ENCODE data around the gene TNFSF10. TPM values are rescaled to one million over a fixed set of nuclear protein-coding genes. Genes with fewer than 3 reads are reported as not detected.

The TNFSF10 gene
- total and polyA plus RNA-seq, 10 of the 15 experiments (the other 5 are each of a cell fraction or from before 2014, with no cell fraction given): 2.1 to 12.3 (median 4.4) TPM

- H3K79me2 ChIP-seq (ENCODE audit: control insufficient read depth, insufficient read depth, low read length): no peaks in the 10 kb centered on the region
- FAIRE-seq (peak; percentile 35), DNase-seq (ENCODE audit: low read depth, low spot score) (no peak), ATAC-seq (peak; percentile 84)
- ChIA-PET CTCF (interaction anchor here (0.6 to 3.0 kb wide), 50 partner anchors 8 to 594 kb away, joined by 3 to 47 read pairs (median 4); no protein-coding TSS in a partner anchor), RAD21 (ENCODE audit: unreplicated experiment) (interaction anchor here (0.6 to 2.0 kb wide), 10 partner anchors 12 to 208 kb away, joined by 3 to 26 read pairs (median 4); no protein-coding TSS in a partner anchor), POLR2A (no interaction called here), SMC1A (ENCODE audit: uncharacterized antibody, unreplicated experiment) (interaction anchor here (0.7 to 2.4 kb wide), 13 partner anchors 10 to 243 kb away, joined by 3 to 14 read pairs (median 4); no protein-coding TSS in a partner anchor)
- H3K4me1 ChIP-seq (ENCODE audit: control insufficient read depth, insufficient read depth, low read length): no peaks in the 10 kb centered on the region
- intact Hi-C loops (cut with micrococcal nuclease; ENCODE audit: unreplicated experiment) (no loop called here), in situ Hi-C loops (cut with MboI) (no loop called here)
- H3K9me3 ChIP-seq (replicated peaks; ENCODE audit: control insufficient read depth, insufficient read depth, low read length): no peaks in the 10 kb centered on the region
- no peaks in the 10 kb centered on the region; a peak in 2 of 4 replicates for H3K27me3 ChIP-seq (replicated peaks in 1 of 2; ENCODE audit: control insufficient read depth in 2 of 2, insufficient read depth in 2 of 2, low read length in 1 of 2)
- no peak overlapping the region for H3K27ac ChIP-seq (ENCODE audit: control insufficient read depth, insufficient read depth)
- H4K20me1 ChIP-seq (ENCODE audit: control insufficient read depth, insufficient read depth): no peaks in the 10 kb centered on the region
- H3K36me3 ChIP-seq (ENCODE audit: control insufficient read depth in 2 of 2, insufficient read depth in 2 of 2, low read length in 1 of 2): no peaks in the 10 kb centered on the region
- TF ChIP-seq TCF3 (IDR thresholded peaks at IDR 0.05; ENCODE audit: borderline replicate concordance, insufficient read depth, low read depth, low read length) (no peak), CTCF (IDR thresholded peaks at IDR 0.05 in 2 of 3, conservative IDR thresholded peaks at IDR 0.05 in 1 of 3; ENCODE audit: control insufficient read depth in 2 of 3, extremely low read depth in 1 of 3, insufficient read depth in 1 of 3, low read depth in 3 of 3, low read length in 3 of 3) (peak; percentile 68 to 93 (median 91)), BHLHE40 (IDR thresholded peaks at IDR 0.05; ENCODE audit: borderline replicate concordance in 1 of 2, low read depth in 2 of 2, low read length in 1 of 2) (no peak), ZBTB4 (CRISPR knock-in tag; IDR thresholded peaks at IDR 0.05) (no peak), ZNF217 (IDR thresholded peaks at IDR 0.05) (no peak), RAD21 (IDR thresholded peaks at IDR 0.05; ENCODE audit: insufficient read depth, low read depth, low read length) (peak; percentile 59), SMC3 (IDR thresholded peaks at IDR 0.05; ENCODE audit: borderline replicate concordance, low read length) (peak; percentile 37; the same call in 1 of the 2 replicates)
- H3K4me2 ChIP-seq (ENCODE audit: control insufficient read depth, insufficient read depth): no peak overlapping the region
- H3K4me3 ChIP-seq: no peak overlapping the region
- H2AFZ ChIP-seq (ENCODE audit: control insufficient read depth, low read depth, low read length): no peak overlapping the region
- H3K9ac ChIP-seq (ENCODE audit: control insufficient read depth, insufficient read depth, low read length): no peak overlapping the region
- 21% methylated on average over 5 of the region's 5 CpGs for WGBS (ENCODE audit: insufficient coverage, insufficient replicate concordance, low lambda C conversion rate, missing lambda C conversion rate)
- no TSS peak for BruUV-seq (replicated peaks)
These were observed 61.6 kb downstream of the TNFSF10 start for GRCh38 chr3:172461530-172462138.

All from GM12878 (cell line).